Adrenal gland (tissue), 12 donors: ENCODE measurements around the gene DNHD1. TPM values are rescaled to one million over a fixed set of nuclear protein-coding genes. Genes with fewer than 3 reads are reported as not detected.

Experiments
- DNase-seq, 7 donors: peaks; one replicate each; pipeline ENCODE4 v3.0.0-alpha.2; 2019 to 2020
- H3K27ac ChIP-seq, 5 donors: fragments of 200-600 bp; sonication (generic) in 4 of 5; 1 replicate in 3 of 5; 2 replicates in 2 of 5; pipeline versions ENCODE4 v1.5.1 to v1.8.0; 2016 to 2020; ENCODE audit warnings: mild to moderate bottlenecking in 1 of 5
- H3K27me3 ChIP-seq: fragments of 200-600 bp; 2 replicates; pipeline ENCODE4 v1.8.0; 2021
- H3K36me3 ChIP-seq, 2 donors: fragments of 200-600 bp; replicated peaks in 1 of 2; 1 replicate in 1 of 2; 2 replicates in 1 of 2; pipeline versions ENCODE4 v1.5.1 to v1.8.0; 2018 to 2022
- H3K4me1 ChIP-seq, 2 donors: fragments of 200-600 bp; replicated peaks in 1 of 2; 1 replicate in 1 of 2; 2 replicates in 1 of 2; pipeline versions ENCODE4 v1.5.1 to v1.8.0; 2018 to 2021
- H3K4me3 ChIP-seq, 4 donors: fragments of 200-600 bp; sonication (generic) in 3 of 4; one replicate each; pipeline ENCODE4 v1.5.1; 2016 to 2018
- H3K9me3 ChIP-seq, 3 donors: fragments of 200-600 bp; sonication (generic) in 1 of 3; replicated peaks in 1 of 3; 1 replicate in 2 of 3; 2 replicates in 1 of 3; pipeline versions ENCODE4 v1.5.1 to v1.8.0; 2016 to 2021
- CTCF ChIP-seq, 6 experiments: fragments of 450-650 bp in 4 of 6; fragments of 200-600 bp in 2 of 6; sonication (generic) in 1 of 6; IDR thresholded peaks; 1 replicate in 5 of 6; 2 replicates in 1 of 6; pipeline versions ENCODE4 v1.5.1 to v1.8.0; 2016 to 2021; ENCODE audit warnings: antibody characterized with exemption in 6 of 6, mild to moderate bottlenecking in 2 of 6, moderate library complexity in 1 of 6
- POLR2A ChIP-seq, 2 donors: fragments of 450-650 bp; IDR thresholded peaks; one replicate each; pipeline ENCODE4 v1.6.1; 2017; ENCODE audit warnings: antibody characterized with exemption in 2 of 2, mild to moderate bottlenecking in 2 of 2, moderate library complexity in 1 of 2
- WGBS, 4 donors: extraction: QIAGEN DNeasy Blood & Tissue Kit in 2 of 4; methylation state at CpG; one replicate each; pipeline versions ENCODE4 v1.1.5 to v1.1.7; 2013 to 2017; 5-methylcytosine and 5-hydroxymethylcytosine counted together
- intact Hi-C, 2 donors: fragments of 100-400 bp; cut with DNase I; formaldehyde crosslinking; loops; one replicate each; pipeline versions ENCODE4 v1.14.1 to v1.15.0; 2022 to 2023
- polyA plus RNA-seq, 3 donors: library from polyadenylated mRNA; stranded (reverse); fragments of 200-250 nt in 2 of 3; fragments of 350-450 nt in 1 of 3; fragmentation: Illumina TruSeq in 1 of 3; extraction: RNeasy Lipid Tissue Mini Kit (QIAGEN cat#74804) in 1 of 3; gene quantifications; one replicate each; pipeline ENCODE4 v1.2.3, GENCODE V29; 2013 to 2014
- total RNA-seq, 9 donors: library from RNA; depleted of rRNA in 4 of 9; stranded (reverse); fragments of >200 nt in 4 of 9; fragments of 120-200 nt in 1 of 9; fragmentation: NEBNext Ultra II Directional in 1 of 9; extraction: Animal tissue kit (Norgen Biotek cat#: 25700) in 1 of 9; gene quantifications; one replicate each; pipeline versions ENCODE4 v1.1.0 to v1.2.4, GENCODE V29; 2013 to 2023
- donor health status: healthy with polysubstance abuse.
- donor health status: Bipolar disorder and iron deficiency.
- donor health status: DM: yes; HTN: yes; CAD: no.
- donor health status: DM: no; HTN: no; CAD: no.
- donor health status: DM: no; HTN: no; CAD: no.
- donor health status: DM: yes; HTN: yes; CAD: no.

DNHD1 gene
- total and polyA plus RNA-seq, 12 donors: 3.9 to 27.1 (median 9.9) TPM

GRCh38 chr11:6546735-6547134, 49.7 kb downstream of the DNHD1 start:
- intact Hi-C loops: no loop called here
- Histone ChIP-seq H3K4me1 (no peaks in the 10 kb centered on the region), H3K27me3 (no peaks in the 10 kb centered on the region), H3K27ac (no peak overlapping the region), H3K9me3 (no peaks in the 10 kb centered on the region), H3K36me3 (peaks cover 0 to 3% of the 10 kb centered on the region in 2 donors), H3K4me3 (no peak overlapping the region)
- WGBS, 4 donors: 92 to 100% (median 99%) methylated on average over 2 to 8 of the region's 8 CpGs
- no peak for DNase-seq
- no peak for TF ChIP-seq POLR2A (IDR thresholded peaks at IDR 0.05)
- no peak for TF ChIP-seq CTCF (IDR thresholded peaks at IDR 0.05)

GRCh38 chr11:6547177-6547576, 50.1 kb downstream of the DNHD1 start:
- no peak overlapping the region for H3K27ac ChIP-seq
- intact Hi-C loops: no loop called here
- TF ChIP-seq CTCF (IDR thresholded peaks at IDR 0.05) (no peak), POLR2A (IDR thresholded peaks at IDR 0.05) (no peak)
- no peaks in the 10 kb centered on the region for H3K4me1 ChIP-seq
- no peak for DNase-seq
- H3K4me3 ChIP-seq: no peak overlapping the region
- 91 to 98% (median 94%) methylated on average over 4 to 6 of the region's 6 CpGs for WGBS, 4 donors
- no peaks in the 10 kb centered on the region for H3K27me3 ChIP-seq
- H3K9me3 ChIP-seq: no peaks in the 10 kb centered on the region
- H3K36me3 ChIP-seq: peaks cover 0 to 3% of the 10 kb centered on the region in 2 donors

GRCh38 chr11:6548121-6548520, 51.0 kb downstream of the DNHD1 start:
- Histone ChIP-seq H3K9me3 (no peaks in the 10 kb centered on the region), H3K4me1 (no peaks in the 10 kb centered on the region), H3K4me3 (no peak overlapping the region), H3K36me3 (peaks cover 0 to 3% of the 10 kb centered on the region in 2 donors), H3K27me3 (no peaks in the 10 kb centered on the region), H3K27ac (no peak overlapping the region)
- TF ChIP-seq POLR2A (IDR thresholded peaks at IDR 0.05): no peak
- TF ChIP-seq CTCF (IDR thresholded peaks at IDR 0.05): no peak
- DNase-seq: no peak
- intact Hi-C loops: no loop called here
- 93 to 100% (median 99%) methylated on average over 2 of the region's 2 CpGs for WGBS, 4 donors

- no peak overlapping the region for H3K27ac ChIP-seq
- no peaks in the 10 kb centered on the region for H3K9me3 ChIP-seq
- intact Hi-C loops: no loop called here
- DNase-seq: no peak
- H3K36me3 ChIP-seq: peaks cover 0 to 3% of the 10 kb centered on the region in 2 donors
- no peaks in the 10 kb centered on the region for H3K27me3 ChIP-seq
- no peaks in the 10 kb centered on the region for H3K4me1 ChIP-seq
- no peak overlapping the region for H3K4me3 ChIP-seq
- 81 to 94% (median 87%) methylated on average over 2 to 3 of the region's 3 CpGs for WGBS, 4 donors
- TF ChIP-seq POLR2A (IDR thresholded peaks at IDR 0.05) (no peak), CTCF (IDR thresholded peaks at IDR 0.05) (no peak)
Measured at GRCh38 chr11:6548641-6549040, 51.6 kb downstream of the DNHD1 start.
